NCI-H345 (cell line): ENCODE measurements around the gene COLEC12.

Experiments
- DNase-seq: peaks from one replicate; lab custom pipeline; 2025; lab: John Stamatoyannopoulos, UW

The COLEC12 gene

DNA sequence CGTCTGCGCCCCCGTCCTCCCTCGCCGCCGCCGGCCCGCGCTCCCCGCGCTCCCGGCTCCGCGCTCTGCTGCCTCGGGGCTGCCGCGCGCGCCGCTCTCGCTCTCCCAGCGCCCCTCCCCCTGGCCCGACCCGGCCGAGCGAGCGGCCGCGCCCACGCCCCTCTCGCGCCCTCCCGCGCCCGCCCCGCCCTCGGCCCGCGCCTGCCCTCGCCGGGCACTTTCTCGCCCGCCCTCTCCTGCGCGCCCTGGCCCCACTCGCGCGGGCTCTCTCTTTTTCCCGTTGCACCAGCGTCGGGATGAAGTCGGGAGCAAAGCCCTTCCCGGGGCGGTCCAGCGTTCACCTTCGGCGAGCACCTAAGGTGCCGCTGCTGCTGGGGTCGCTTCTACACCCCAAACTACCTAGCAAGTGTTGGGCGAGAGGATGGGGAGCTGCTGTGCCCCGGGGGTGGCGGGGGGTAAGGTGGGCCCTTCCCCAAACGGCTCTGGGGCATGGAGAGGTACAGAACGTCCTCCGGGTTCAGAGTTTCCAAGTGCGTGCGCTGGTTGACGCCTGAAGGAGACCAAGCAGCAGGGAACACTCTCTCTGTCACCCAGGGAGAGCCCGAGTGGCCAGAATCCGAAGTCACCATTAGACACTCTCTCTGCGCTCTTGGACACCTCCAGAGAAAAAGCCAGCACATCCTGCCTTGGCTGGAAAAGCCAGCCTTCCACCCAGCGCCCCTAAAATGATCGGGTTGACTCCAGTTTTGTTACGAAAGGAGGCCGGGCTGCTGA is at the start of gene COLEC12:
TSS of gene COLEC12 (minus strand) at position 70 of the 774 bp plus-strand sequence. CDS start 187 bp downstream, outside the sequence.
- peak; percentile 16 for DNase-seq

DNA sequence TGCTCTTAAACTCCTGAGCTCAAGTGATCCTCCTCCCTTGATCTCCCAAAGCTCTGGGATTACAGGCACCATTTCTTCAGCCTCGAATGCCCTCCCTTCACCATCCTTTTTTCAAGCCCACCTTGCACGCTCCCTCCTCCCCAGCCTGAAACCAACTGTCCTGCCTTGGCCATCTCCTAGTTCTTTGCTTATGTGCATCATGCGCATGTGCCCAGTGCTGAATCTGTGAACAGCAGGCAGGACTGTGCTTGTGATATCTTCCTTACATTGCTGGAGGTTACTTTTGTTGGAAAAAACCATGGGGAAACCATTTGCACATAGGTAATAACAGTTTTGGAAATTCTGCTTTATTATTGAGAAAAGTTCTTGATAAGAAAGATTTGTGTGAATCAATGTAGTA is 49.5 kb upstream of the COLEC12 start:
- no peak for DNase-seq

DNA sequence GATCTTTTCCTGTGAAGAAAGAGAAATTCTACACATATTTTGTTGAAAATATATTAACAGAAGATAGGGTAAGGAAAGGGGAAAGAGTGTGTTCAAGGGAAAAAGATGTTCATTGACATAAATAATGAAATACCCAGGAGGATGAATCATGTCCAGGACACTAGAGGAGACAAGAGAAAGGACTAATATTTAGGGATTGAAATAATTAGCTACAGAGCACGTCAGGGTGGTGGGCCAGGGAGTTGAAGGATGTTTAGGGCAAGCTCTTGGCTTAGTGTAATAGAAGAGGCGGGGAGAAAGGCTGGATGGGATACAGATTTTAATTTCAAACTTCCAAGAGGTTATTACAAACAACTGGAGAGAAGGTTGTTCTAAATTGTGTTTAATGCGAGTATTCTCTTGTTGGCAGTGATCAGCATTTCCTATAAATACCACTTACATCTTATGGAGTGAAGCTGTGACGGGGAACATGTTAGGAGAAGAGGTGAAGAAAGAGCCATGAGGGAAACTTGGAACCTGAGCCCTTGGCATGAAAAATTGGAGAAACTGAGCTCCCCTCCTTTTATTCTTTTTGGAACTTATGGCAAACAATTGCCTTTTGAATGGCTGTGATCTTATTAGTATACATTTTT is 43.1 kb upstream of the COLEC12 start:
- no peak for DNase-seq

DNA sequence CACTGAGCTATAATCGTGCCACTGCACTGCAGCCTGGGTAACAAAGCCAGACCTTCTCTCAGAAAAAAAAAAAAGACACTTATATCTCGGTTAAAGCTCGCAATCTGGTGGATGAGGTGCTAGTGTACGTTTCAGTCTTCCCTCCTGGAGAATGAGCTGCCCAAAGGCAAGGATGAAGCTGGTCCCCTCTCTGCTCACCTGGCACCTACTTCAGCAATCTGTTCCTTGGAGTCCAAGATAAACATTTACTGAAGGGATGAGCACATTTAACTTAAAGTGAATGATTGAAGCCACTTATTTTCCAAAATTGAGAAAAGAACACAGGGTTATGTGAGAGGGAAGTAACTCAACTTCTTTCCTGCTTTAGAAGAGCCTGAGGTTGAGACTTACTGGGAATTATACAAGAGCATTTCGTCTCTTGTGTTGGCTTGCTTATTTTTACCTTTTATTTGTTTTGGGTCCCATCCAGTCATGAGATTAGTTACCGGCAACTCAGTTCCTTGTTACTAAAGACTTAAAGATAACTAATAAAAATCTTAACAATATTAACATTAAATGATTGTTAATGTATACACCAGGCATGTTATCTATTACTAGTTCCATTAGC is 33.6 kb upstream of the COLEC12 start:
- no peak for DNase-seq

DNA sequence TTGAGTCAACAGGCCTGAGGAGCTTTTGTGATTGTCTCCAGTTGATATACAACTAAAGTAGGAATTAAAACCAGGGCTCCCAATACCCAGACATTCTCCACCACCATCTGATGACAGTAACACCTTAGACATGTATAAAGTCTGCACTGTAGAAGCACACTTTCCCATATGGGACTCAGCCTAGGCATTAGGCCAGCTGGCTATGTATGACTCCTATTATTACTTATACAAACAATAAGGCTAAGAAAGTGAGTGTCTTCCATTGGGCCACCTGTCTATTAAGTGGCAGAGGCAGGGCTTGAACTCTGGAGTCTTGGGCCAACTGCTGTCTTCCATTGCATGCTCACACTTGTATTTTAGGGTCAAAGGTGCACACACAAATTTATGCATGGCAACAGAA is 32.1 kb upstream of the COLEC12 start:
- no peak for DNase-seq

DNA sequence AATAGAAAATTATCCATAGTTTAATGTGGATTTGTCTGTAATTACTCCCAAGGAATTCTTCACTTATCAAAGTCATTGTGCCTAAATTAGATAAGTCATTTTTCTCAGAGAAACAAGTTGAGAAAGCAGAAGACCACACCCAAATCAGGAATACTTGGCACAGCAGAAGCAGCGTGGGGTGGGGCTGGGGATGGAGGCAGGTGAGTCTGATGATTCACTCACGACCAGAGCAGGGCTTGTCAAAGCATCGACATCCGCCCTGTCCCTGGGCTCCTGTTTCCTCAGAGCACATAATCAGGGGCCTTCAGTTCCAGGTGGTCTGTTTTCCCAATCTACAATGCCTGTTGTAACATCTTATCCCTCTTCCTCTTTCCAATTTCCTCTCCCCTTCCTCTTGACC is 31.5 kb upstream of the COLEC12 start:
- no peak for DNase-seq

DNA sequence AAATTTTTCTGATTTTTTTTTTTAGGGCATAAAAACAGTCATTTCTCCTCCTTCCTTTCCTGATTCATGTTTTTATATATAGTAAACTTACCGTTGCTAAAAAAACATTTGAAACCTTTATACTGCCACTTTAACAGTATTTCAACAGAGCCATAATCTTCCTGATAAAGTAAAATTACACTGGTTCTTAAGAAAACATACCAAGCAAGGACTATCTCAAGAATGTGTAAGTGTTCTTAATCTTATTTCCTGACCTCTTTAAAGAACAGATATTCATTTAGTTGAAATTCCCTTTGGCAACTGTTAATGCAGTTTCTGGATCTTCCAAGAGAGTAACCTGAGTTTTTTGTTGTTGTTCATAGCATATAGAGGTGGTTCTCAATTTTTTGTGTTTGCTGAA is 26.6 kb upstream of the COLEC12 start:
- DNase-seq, result no peak

DNA sequence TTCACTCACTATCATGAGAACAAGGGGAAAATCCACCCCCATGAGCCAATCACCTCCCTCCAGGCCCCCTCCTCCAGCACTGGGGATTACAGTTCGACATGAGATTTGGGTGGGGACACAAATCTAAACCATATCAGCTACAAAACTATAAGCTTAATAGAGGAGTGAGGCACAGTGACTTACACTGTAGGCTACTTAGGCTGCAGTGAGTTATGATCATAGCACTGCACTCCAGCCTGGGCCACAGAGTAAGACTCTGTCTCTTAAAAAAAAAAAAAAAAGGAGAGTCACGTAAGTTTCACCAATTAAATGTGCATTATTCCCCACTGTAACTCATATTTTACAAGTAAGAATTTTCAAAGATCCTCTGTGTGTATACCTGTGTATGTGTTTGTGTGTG is 26.2 kb upstream of the COLEC12 start:
- no peak for DNase-seq

DNA sequence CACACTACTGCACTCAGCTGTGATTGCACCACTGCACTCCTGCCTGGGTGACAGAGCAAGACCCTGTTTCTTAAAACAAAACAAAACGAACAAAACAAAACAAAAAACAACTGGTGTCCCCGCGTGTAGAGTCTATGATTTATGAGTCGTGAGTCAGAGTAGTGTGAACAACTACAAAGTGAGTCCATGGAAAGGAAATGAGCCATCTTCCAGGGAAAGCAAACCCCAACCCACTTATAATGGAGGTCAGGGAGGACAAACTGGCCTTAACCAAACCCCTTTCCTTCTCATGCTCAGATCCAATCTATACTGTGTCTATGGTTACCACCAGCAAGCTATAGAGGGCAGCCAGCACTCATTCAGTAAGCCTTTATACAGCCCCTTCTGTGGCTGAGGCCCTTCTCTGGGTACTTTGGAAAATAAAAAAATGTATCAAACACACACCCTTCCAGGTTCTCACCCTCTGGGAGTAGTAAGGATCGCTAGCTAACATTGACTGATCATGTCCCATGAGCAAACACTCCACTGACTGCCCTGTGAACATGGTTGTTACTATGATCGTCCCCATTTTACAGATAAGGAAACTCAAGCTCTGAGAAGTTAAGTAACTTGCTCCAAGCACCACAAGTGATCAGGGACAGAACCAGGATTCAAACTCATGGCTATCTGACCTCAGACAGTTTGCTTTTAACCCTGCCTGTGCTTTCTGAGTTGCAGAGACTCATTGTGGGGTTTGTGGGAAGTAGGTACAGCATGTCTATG is 24.7 kb upstream of the COLEC12 start:
- DNase-seq, result no peak

DNA sequence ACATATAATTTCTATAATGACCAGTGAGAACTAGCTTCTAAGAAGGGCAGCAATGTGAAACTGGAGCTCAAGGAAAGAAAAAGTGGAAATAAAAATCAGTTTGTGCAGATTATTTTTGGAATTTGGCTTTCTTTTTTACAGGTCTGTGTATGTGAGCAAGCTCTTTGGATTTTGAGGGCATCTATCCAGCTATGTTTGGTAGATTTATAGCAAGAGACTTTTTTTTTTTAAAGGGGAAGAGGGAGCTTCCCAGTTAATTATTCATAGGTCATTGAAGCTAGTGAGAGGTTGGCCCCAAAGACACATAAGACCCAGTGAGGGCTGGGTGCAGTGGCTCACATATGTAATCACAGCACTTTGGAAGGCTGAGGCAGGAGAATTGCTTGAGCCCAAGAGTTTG is 24.0 kb upstream of the COLEC12 start:
- DNase-seq, result no peak

DNA sequence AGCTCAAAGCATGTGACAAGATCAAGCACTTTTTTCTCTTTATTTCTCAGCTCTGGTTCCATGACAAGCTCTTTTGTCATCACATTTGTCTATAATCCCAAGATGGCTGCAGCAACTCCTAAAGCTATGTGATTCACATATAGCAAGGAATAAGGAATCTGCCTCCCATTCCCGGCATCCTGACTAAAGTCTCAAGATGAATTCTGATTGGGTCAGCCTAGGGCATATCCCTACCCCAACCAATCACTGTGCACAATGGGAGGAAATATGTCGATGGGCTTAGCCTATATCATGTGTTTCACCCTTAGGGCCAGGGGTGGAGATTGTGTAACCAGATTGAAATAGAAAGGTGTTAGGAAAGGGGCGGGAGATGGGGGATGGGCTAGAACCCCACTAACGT is 23.1 kb upstream of the COLEC12 start:
- no peak for DNase-seq

DNA sequence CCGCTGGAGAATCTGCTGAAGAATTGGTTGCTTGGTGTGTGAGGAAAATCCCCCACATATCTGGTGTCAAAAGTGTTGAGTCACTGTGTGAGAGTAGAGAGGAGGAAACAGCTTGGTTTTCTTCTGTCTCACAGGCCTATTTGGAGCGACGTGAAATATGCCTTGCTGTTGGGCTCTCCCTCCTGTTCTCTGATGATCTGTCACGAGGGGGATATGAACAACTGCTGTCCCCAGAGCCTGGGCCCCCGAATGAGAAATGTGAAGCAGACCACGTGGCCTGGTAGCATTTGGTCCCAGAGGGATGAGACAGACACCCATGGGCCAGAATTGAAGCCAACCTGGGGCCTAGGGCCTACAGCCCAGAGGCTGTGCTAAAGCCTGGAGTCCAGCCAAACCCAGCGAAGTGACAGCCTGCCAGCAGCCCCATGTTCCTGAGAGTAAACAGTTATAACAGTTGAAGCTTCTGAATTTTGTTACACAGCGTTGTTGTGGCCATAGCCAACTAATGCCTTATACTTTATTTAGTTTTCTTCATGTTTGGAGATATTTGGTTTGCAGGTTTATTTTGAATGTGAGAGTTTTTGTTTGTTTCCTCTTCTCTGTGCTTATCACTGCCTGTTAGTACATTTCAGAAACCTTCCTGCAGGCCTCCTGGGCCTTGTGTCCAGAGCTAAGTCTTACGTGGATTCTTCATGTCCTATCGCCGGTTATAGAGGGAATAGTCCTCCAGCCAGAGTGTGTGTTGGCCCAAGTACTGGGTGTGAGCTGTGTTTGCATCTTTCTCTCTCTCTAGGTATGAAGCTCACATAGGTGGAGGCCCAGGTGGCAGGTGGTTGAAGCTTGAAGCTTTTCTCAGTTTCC is 18.7 kb upstream of the COLEC12 start:
- no peak for DNase-seq

DNA sequence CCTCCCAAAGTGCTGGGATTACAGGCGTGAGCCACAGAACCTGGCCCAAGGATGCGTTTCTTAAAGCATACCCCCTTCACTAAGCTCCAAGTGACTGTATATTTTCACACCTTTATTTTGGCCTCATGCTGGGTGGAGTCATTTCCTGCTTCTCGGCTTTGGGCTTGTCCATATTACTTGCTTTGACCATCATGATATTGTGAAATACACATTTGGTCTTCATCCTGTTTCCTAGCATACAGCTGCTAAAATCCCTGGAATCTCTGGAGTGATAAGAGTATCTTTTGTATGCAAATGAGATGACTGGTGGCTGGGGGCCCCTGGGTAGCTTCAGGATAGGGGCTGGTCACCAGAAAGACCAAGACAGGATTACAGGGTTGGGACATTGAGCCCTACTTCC is 17.6 kb upstream of the COLEC12 start:
- DNase-seq, result no peak

DNA sequence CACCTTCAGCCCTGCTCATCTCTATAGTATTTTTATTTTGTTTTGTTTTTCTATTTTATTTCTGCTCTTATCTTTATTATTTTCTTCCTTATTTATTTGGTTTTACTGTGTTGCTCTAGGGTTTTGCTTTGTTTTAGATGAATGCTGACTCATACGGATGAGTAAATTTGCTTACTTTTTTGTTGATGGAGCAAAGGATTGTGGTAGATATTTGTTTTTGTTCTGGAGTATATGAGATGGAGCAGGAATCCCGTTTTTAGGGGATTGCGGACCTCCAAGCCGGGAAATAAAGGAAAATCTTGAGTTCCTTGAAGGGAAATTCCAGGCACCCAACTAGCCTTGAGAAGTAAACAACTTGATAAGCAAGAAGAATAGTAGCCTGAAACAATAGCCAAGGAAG is 15.3 kb upstream of the COLEC12 start:
- no peak for DNase-seq

DNA sequence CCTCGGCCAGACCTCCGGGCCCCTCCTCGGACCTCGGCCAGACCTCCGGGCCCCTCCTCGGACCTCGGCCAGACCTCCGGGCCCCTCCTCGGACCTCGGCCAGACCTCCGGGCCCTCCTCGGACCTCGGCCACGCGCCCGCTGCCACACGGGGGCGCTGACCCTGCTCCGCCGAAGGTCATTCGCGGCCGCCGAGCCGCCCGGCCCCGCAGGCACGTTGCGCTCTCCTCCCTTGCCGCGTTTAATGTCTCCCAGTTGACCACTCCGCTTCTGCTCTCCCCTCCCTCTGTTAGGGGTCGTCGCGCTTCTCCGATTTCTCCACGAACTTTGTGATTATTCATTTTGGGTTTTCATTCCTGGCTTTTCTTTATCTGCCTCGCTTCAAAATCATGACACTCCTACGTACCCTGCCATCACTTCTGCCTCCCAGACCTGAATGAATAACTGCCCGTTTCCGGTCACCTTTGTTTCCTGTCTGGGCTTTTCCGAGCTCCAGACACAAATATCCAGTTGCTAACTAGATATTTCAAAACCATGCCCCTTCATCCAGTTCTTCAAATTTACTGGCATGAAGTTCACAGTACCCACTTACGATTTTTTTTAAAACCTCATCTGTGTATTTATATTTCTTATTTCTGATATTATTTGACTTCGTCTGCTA is 14.8 kb upstream of the COLEC12 start:
- DNase-seq, result no peak

DNA sequence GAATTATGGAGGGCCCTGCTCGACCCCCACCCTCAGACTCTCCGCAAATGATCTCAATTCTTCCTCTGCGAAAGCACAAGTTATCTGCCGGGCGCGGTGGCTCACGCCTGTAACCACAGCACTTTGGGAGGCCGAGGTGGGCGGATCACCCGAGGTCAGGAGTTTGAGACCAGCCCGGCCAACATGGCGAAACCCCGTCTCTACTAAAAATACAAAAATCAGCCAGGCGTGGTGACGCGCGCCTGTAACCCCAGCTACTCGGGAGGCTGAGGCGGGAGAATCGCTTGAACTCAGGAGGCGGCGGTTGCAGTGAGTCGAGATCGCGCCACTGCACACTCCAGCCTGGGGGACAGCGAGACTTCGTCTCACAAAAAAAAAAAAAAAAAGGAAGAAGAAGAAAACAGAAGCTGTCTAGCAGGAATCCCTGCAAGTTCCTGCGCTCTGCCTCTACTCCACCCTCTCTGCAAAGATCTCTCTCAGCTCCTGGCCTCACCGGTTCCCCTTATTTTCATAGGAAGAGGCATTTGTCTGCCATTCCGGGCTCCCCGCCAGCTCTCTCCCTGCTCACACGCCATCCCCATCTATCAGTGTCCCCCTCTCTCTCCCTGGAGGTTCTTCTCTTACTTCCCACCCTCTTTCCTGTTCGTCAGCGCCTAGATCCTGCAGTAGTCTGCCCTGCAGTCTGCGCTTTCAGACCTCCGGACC is 13.5 kb upstream of the COLEC12 start:
- no peak for DNase-seq

DNA sequence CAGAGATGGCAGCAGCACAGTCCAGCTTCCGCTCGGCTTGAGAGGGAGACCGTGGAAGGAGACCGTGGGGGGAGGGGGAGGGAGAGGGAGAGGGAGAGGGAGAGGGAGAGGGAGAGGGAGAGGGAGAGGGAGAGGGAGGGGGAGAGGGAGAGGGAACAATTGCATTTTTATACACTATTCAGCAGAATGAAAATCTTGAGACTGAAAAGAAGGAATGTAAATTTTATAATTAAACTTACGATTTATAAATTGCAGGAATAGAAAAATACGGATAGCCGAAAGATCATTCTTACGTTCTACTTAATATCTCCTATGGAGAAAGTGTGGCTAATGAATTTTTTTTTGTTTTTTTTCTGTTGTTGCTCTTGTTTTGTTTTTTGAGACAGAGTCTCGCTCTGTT is 12.5 kb upstream of the COLEC12 start:
- DNase-seq, result no peak

DNA sequence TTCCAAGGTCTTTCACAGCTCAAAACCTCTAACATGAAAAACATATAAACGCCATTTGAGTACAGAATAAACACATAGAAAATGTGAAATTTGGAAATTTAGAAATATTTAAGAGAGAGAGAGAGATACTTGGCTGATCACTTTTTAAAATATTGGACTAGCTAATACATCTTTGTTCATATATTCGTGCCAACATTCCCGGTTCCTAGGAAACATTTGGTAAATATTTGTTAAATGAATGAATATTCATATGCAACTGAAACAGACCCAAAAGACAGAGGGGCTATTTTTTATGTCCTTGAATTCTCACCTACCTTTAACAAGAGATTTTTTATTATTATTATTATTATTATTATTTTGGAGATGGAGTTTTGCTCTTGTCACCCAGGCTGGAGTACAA is 8.3 kb upstream of the COLEC12 start:
- no peak for DNase-seq

DNA sequence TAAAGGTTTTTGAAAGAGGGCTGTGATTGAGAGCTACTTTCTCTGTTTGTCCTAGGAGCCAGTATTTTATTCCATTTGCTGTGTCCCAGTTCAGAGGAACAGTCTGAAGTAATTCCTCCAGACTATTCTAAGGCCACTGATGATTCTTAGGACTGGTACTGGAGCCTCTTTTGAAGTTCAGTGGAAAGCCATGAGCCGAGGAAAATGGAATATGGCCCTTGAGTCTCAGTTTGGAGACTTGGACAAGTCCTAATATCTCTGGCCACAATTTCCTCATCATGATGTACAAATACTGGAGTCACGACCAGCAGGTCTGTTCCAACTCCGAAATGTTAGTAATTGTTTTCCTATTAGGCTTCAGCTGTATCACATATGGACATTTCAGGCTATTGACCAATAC is 7.1 kb upstream of the COLEC12 start:
- no peak for DNase-seq

DNA sequence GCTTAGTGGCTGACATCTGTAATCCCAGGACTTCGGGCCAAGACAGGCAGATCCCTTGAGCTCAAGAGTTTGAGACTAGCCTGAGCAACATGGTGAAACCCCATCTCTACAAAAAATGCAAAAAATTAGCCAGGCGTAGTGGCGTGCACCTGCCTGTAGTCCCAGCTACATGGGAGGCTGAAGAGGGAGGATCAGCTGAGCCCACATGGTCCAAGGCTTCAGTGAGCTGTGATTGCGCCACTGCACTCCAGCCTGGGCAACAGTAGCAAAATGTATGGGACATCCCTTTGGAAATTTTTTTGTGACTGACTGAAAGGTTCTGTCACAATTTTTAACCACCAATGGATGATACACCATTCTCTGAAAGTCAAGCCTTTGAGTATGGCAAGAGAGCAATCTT is 6.3 kb upstream of the COLEC12 start:
- DNase-seq, result no peak

DNA sequence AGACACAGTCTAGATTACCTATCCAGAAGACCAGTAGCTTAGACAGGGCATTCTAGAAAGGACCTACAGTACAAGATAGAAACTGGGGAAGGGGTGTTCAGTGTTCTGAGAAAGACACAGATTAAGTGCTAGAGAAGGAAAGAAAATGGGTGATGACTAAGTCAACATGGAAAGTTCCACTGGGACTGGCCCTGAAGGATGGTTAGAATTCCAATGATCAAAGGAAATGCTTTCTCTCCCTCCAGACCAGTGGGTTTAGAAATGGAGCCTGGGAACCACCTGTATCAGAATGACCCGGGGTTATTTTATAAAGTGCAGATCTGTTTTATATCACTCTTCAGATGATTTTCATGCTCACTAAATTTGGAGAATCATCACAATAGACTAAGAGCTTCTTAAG is 5.8 kb upstream of the COLEC12 start:
- no peak for DNase-seq
